PC-3 (cell line): ENCODE data around the gene AHDC1. TPM values are rescaled to one million over a fixed set of nuclear protein-coding genes. Genes with fewer than 3 reads are reported as not detected.

Source experiments
- ATAC-seq: fragments of 200-7000 bp; cut with Tn5 transposase; 2 replicates; pipeline ENCODE4 v1.9.1; 2020; ENCODE audit warnings: mild to moderate bottlenecking, moderate library complexity
- BruUV-seq: library from RNA; stranded (reverse); fragments of 400-500 nt; replicated peaks from 2 replicates; lab custom pipeline; 2021; lab: Mats Ljungman, UMichigan
- CTCF ChIA-PET: fragments of 300-600 bp; sonication (Branson Sonifier 250); formaldehyde crosslinking; loops from one replicate; lab custom pipeline; 2022; ENCODE audit warnings: antibody characterized with exemption; lab: Charles Lee
- POLR2A ChIA-PET: fragments of 300-600 bp; sonication (Branson Sonifier 250); formaldehyde crosslinking; loops from one replicate; lab custom pipeline; 2022; ENCODE audit warnings: antibody characterized with exemption; ENCODE audit not compliant: unreplicated experiment; lab: Charles Lee
- DNase-seq: peaks from one replicate; pipeline ENCODE4 v3.0.0-alpha.2; 2015
- H2AFZ ChIP-seq: fragments of 300-600 bp; sonication (generic); 2 replicates; pipeline ENCODE4 v1.6.0; 2016; ENCODE audit warnings: antibody characterized with exemption, low read length
- H3F3A ChIP-seq: fragments of 300-600 bp; sonication (generic); one replicate; pipeline ENCODE4 v1.6.0; 2017; ENCODE audit warnings: antibody characterized with exemption, low read length, control low read depth, mild to moderate bottlenecking; ENCODE audit not compliant: unreplicated experiment
- H3K27ac ChIP-seq: fragments of 300-600 bp; sonication (generic); 2 replicates; pipeline ENCODE4 v1.5.1; 2016; ENCODE audit warnings: mild to moderate bottlenecking, low read length
- H3K27me3 ChIP-seq: fragments of 300-600 bp; sonication (generic); 2 replicates; pipeline ENCODE4 v1.6.1; 2016; ENCODE audit warnings: low read length, mixed read lengths
- H3K36me3 ChIP-seq: fragments of 300-600 bp; sonication (generic); 2 replicates; pipeline ENCODE4 v1.6.1; 2016; ENCODE audit warnings: low read depth, mixed run types, low read length, mixed read lengths
- H3K4me1 ChIP-seq: fragments of 300-600 bp; sonication (generic); 2 replicates; pipeline ENCODE4 v1.5.1; 2016; ENCODE audit warnings: low read length; ENCODE audit not compliant: insufficient read depth
- H3K4me2 ChIP-seq: fragments of 300-600 bp; sonication (generic); 2 replicates; pipeline ENCODE4 v1.6.0; 2016; ENCODE audit warnings: low read length
- H3K4me3 ChIP-seq: fragments of 300-600 bp; sonication (generic); 2 replicates; pipeline ENCODE4 v1.5.1; 2016; ENCODE audit warnings: mild to moderate bottlenecking, low read length, mixed read lengths
- H3K79me2 ChIP-seq: fragments of 300-600 bp; sonication (generic); 2 replicates; pipeline ENCODE4 v1.6.1; 2017; ENCODE audit warnings: low read length, mixed read lengths
- H3K9ac ChIP-seq: fragments of 300-600 bp; sonication (generic); 2 replicates; pipeline ENCODE4 v1.6.0; 2016; ENCODE audit warnings: mild to moderate bottlenecking, low read length
- H3K9me2 ChIP-seq: fragments of 300-600 bp; sonication (generic); replicated peaks from 2 replicates; pipeline ENCODE4 v1.6.1; 2016; ENCODE audit warnings: mixed run types, low read length, mixed read lengths
- H3K9me3 ChIP-seq: fragments of 300-600 bp; sonication (generic); 2 replicates; pipeline ENCODE4 v1.6.1; 2016; ENCODE audit warnings: low read length, mixed read lengths
- H4K20me1 ChIP-seq: fragments of 300-600 bp; sonication (generic); 2 replicates; pipeline ENCODE4 v1.6.1; 2016; ENCODE audit warnings: low read length, mixed read lengths
- CTCF ChIP-seq: fragments of 300-600 bp; sonication (generic); conservative IDR thresholded peaks from 2 replicates; pipeline ENCODE4 v1.5.1; 2017; ENCODE audit warnings: antibody characterized with exemption, low read depth, mild to moderate bottlenecking, low read length
- EZH2 ChIP-seq: fragments of 300-600 bp; sonication (generic); IDR thresholded peaks from one replicate; pipeline ENCODE4 v1.6.1; 2017; ENCODE audit warnings: antibody characterized with exemption, mild to moderate bottlenecking, low read length; ENCODE audit not compliant: unreplicated experiment
- EZH2phosphoT487 ChIP-seq: fragments of 300-600 bp; sonication (generic); IDR thresholded peaks from 2 replicates; pipeline ENCODE4 v1.6.1; 2018; ENCODE audit warnings: mild to moderate bottlenecking, antibody characterized with exemption, low read length, borderline replicate concordance
- intact Hi-C: fragments of 100-400 bp; cut with micrococcal nuclease; formaldehyde crosslinking; loops from 2 replicates; pipeline ENCODE4 v1.9.0; 2023
- total RNA-seq: library from RNA; depleted of rRNA; stranded (reverse); fragments of >200 nt; gene quantifications from 2 replicates; pipeline ENCODE4 v1.2.3, GENCODE V29; 2014

Gene AHDC1
- total RNA-seq, 1 experiment from 2014 or later: 15.2 TPM

DNA sequence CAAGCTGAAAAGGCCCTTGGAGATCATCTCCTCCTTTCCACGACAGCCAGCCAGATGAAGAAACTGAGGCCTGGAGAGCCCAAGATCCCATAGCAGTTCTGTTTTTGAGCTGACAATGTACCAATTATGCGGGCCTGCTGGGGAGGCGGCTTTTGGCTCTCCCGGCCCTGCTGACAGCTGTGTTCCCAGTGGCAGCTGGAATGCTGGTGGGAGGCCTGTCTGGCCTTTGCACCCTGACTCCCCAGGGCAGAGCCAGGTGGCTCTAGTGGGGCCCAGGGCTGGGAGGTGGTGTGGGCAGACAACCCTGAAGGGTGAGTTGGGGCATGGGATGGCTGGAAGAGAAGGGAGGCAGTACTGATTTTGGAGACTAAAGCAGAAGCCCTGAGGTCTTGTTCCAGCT is 83.3 kb downstream of the AHDC1 start:
- Histone ChIP-seq H3K9me3 (no peaks in the 10 kb centered on the region), H3K4me1 (peaks cover 32% of the 10 kb centered on the region), H3K4me2 (no peak overlapping the region), H3K27ac (no peak overlapping the region), H3K79me2 (no peaks in the 10 kb centered on the region), H2AFZ (no peak overlapping the region), H3K27me3 (no peaks in the 10 kb centered on the region), H3F3A (no peaks in the 10 kb centered on the region), H3K9me2 (no peaks in the 10 kb centered on the region), H3K36me3 (no peaks in the 10 kb centered on the region), H3K4me3 (no peak overlapping the region), H4K20me1 (no peaks in the 10 kb centered on the region), H3K9ac (no peak overlapping the region)
- intact Hi-C loops: loop anchor here (5.0 kb wide), 1 partner anchor 47 kb away; no protein-coding TSS in a partner anchor
- ATAC-seq (no peak), DNase-seq (no peak)
- POLR2A ChIA-PET: no interaction called here
- TF ChIP-seq EZH2 (no peak), CTCF (no peak), EZH2phosphoT487 (no peak)
- CTCF ChIA-PET: no interaction called here
- no TSS peak for BruUV-seq

GRCh38 chr1:27519331-27520258 is 84.3 kb downstream of the AHDC1 start:
- peaks cover 32% of the 10 kb centered on the region for H3K4me1 ChIP-seq

More at GRCh38 chr1:27519331-27520258, 84.3 kb downstream of the AHDC1 start:
- Histone ChIP-seq H3K9me2 (no peaks in the 10 kb centered on the region), H3K27ac (no peak overlapping the region), H3K9ac (no peak overlapping the region), H3K9me3 (no peaks in the 10 kb centered on the region), H4K20me1 (no peaks in the 10 kb centered on the region), H3F3A (no peaks in the 10 kb centered on the region), H3K79me2 (no peaks in the 10 kb centered on the region), H3K36me3 (no peaks in the 10 kb centered on the region), H3K27me3 (no peaks in the 10 kb centered on the region), H3K4me3 (no peak overlapping the region), H2AFZ (no peak overlapping the region), H3K4me2 (no peak overlapping the region)
- no peak for TF ChIP-seq EZH2phosphoT487
- TF ChIP-seq CTCF: no peak
- no peak for TF ChIP-seq EZH2
- CTCF ChIA-PET: interaction anchor here (0.5 kb wide), 1 partner anchor 87 kb away, joined by 6 read pairs; no protein-coding TSS in a partner anchor
- no TSS peak for BruUV-seq
- DNase-seq (no peak), ATAC-seq (no peak)
- POLR2A ChIA-PET: no interaction called here
- intact Hi-C loops: loop anchor here (5.0 kb wide), 1 partner anchor 48 kb away; no protein-coding TSS in a partner anchor
